GM20431 (cell line): ENCODE measurements around the gene FOXK1.
"Not testable (repeated sequence)": the region's sequence is repeated elsewhere in the genome, so short reads cannot be mapped to it uniquely, and the experiment has no call there.

ENCODE experiments used
- in situ Hi-C: fragments of 300-500 bp; cut with MseI, MboI; formaldehyde crosslinking; loops from one replicate; pipeline ENCODE4 v1.15.0; 2020; ENCODE audit warnings: low sequenced_read_pairs; ENCODE audit not compliant: unreplicated experiment

FOXK1 gene

DNA sequence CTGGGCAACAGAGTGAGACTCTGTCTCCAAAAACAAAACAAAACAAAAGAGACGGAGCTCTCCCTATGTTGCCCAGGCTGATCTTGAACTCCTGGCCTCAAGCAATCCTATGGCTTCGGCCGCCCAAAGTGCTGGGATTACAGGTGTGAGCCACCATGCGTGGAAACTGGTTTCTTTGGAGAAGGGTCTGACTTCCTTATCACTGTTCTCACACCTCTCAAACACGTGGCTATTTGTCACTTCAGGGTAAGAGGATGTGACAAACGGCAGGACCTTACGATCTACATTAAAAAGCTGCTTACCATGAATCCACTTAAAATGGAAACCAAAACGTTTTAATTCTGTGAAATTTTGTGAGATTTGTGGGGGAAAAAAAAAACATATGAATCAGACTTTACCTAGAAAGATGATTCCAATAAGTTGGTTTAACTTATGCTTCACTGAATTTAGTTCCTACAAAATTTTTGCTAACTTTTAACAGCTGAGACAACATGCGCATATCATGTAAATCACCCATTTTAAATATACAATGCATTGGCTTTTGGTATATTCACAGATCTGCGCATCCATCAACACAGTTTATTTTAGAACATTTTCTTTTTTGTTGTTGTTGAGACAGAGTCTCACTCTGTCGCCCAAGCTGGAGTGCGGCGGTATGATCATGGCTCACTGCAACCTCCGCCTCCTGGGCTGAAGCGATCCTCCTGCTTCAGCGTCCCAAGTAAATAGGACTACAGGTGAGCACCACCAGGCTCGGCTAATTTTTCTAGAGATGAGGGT is 18.7 kb upstream of the FOXK1 start:
- in situ Hi-C loops: no loop called here

- in situ Hi-C loops: no loop called here
Observed at GRCh38 chr7:4665661-4666060, 16.4 kb upstream of the FOXK1 start.

- in situ Hi-C loops: no loop called here
Observed at GRCh38 chr7:4667776-4668509, 14.2 kb upstream of the FOXK1 start.

GRCh38 chr7:4668510-4668847 is 13.6 kb upstream of the FOXK1 start:
- in situ Hi-C loops: no loop called here

GRCh38 chr7:4670791-4671190 is 11.3 kb upstream of the FOXK1 start:
- in situ Hi-C loops: no loop called here

- in situ Hi-C loops: no loop called here
Observed at GRCh38 chr7:4675771-4676367, 6.2 kb upstream of the FOXK1 start.

GRCh38 chr7:4677518-4677917 is 4.6 kb upstream of the FOXK1 start:
- in situ Hi-C loops: not testable (repeated sequence)

GRCh38 chr7:4681218-4681851 is 760 bp upstream of the FOXK1 start:
- in situ Hi-C loops: no loop called here

DNA sequence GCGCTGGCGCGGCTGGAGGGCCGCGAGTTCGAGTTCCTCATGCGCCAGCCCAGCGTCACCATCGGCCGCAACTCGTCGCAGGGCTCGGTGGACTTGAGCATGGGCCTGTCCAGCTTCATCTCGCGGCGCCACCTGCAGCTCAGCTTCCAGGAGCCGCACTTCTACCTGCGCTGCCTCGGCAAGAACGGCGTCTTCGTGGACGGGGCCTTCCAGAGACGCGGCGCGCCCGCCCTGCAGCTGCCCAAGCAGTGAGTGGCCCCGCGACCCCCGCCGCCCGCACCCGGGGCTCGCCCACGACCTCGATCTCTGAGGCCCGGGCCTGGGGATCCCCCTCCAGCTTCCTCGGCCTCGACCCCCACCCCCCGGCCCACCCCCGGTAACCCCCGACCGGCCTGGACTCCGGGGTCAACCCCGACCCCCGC is 537 bp downstream of the FOXK1 start:
- in situ Hi-C loops: no loop called here

DNA sequence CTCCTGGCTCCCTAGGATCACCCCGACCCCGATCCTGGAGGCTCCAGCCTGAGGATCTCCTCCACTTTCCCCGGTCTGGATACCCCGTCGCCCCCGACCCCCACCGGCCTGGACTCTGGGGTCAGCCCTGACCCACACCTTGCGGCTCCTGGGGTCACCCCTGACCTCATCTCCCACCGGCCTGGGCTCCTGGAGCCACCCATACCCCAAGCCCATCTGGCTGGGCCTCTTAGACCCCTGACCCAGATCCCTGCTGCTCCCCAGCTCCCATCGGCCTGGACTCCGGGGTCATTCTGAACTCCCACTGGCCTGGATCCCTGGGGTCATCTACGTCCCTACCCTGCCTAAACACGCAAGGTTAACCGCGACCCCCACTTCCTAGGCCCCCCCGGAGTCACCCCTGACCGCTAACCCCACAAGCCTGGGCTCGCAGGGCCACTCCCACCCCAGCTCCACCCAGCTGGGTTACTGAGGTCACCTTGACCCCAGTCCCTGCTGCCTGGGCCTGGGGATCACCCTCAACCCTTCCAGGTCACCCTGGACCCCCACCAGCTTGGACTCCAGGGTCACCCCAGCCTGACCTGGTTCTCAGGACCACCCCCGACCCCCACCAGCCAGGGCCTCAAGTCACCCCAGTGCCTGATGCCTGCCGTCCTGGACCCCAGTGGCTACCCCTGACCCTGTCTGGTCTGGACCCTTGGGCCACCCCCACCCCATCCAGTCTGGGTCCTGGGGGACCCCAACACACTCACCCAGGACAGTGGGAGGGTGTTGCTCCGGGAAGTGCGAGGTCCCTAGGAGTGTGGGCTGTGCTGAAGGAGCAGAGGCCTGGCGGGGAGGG is 1.2 kb downstream of the FOXK1 start:
- in situ Hi-C loops: no loop called here

DNA sequence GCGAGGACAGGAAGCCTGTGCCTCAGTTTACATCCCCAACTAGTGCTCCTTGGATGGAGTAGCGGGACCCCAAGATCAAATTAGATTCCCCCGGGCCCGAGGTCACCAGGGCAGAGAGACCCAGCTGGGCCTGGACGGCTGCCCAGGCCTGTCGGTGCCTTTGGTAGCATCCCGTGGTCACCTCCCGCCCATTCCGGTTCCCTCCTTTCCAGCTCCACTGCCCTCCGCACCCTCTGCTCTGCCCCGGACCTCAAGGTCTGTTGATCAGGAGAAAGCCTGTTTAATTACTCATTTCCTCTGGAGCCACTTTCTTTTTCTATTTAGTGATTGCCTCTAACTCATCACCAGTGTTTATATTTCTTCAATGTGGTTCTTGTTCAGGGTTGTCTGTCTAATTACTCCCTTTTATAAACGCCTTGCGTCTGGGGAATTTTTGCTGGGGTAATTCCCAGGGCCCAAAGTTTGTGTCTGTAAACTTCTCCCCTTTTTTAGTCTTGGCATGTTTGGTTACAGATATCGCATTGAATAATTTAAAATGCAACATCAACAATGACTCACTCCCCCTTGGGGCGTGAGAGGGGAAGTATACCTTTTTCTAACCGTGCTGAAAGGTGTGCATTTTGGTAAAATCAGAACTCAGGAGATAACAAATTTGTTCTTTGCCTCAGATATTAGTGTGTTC is 1.9 kb downstream of the FOXK1 start:
- in situ Hi-C loops: no loop called here

- in situ Hi-C loops: no loop called here
Observed at GRCh38 chr7:4684846-4685245, 2.8 kb downstream of the FOXK1 start.

- in situ Hi-C loops: not testable (repeated sequence)
Observed at GRCh38 chr7:4685676-4686075, 3.6 kb downstream of the FOXK1 start.

DNA sequence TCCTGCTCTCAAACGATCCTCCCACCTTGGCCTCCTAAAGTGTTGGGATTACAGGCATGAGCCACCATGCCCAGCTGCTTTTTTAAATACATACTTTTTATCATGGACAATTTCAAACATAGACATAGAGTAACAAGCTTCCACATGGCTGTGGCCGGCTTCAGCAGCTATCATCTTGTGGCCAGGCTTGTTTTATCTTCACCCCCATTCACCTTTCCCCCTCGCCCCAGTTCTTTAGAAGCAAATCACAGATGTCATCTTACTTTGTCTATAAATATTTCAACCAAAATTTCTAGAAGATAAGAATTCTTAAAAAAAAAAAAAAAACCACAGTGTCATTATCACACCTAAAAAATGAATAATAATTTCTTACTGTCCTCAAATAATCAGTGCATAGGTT is 5.9 kb downstream of the FOXK1 start:
- in situ Hi-C loops: no loop called here

DNA sequence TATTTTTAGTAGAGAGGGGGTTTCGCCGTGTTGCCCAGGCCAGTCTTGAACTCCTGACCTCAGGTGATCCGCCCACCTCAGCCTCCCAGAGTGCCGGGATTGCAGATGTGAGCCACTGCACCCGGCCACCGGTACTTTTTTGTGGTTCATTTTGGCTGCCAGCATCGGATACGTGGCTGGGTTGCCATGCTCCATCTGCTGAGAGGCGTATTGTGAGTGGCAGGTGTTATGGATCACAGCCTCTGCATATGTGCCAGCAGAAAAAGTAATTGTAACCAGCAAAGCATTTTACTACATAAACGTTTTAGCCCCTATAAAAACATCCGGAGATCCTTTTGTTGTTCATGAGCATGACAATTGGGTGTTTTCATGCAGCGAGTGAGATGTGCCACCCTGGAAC is 7.1 kb downstream of the FOXK1 start:
- in situ Hi-C loops: no loop called here

DNA sequence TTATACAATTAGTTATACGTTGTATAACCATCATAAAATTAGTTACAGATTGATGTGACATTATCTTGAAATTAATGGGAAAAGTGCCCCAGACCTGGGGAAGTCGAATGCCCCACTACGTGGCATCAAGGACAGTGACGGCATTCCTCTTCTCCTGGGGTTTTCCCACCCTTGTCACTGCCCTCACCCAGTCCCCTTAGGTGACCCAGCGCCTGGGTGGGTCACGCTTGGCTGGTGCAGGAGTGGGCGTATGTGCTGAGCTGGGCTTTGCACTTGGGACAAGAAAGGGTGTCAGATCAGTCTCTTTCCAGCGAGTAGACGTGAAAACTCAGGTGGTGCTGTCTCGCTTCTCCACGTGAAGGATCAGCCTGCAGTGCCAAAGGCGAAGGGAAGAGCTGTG is 7.6 kb downstream of the FOXK1 start:
- in situ Hi-C loops: no loop called here

- in situ Hi-C loops: no loop called here
Observed at GRCh38 chr7:4690953-4691856, 9.1 kb downstream of the FOXK1 start.

GRCh38 chr7:4692055-4692454 is 10.0 kb downstream of the FOXK1 start:
- in situ Hi-C loops: no loop called here
